GM12873 (cell line): Measurements from ENCODE around the gene CEP76.

Experiments used
- TF ChIP-seq, protein P1 (sequence below): IDR thresholded peaks from 2 replicates; pipeline ENCODE4 v1.5.1; 2012; ENCODE audit warnings: low read depth, mild to moderate bottlenecking, moderate library complexity, low read length, control low read depth; ENCODE audit not compliant: insufficient read depth; ENCODE audit errors: missing control alignments

Gene CEP76

DNA sequence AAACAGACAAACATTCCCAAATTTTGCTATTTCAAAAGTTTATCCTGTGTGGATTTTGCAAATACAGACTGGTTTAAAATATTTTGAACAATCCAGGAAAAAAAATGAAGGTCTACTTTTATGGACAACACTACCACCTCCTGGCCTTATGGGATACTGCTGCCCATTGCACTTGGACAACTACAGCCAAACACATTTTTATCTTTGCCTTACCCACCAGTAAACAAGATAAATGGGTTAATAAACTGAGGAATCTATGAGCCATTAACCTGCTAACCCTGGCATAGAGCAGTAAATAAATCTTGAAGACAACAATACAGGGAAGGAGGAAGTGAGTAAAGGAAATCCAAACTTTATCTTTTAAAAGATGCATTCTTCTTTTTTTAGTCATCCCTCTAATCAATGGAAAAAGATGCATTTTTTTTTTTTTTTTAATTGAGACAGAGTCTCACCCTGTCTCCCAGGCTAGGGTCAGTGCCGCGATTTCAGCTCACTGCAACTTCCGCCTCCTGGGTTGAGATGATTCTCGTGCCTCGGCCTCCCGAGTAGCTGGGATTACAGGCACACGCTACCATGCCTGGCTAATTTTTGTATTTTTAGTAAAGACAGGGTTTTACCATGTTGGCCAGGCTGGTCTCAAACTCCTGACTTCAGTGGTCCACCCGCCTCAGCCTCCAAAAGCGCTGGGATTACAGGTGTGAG, 42.5 kb downstream of the CEP76 start:
- TF ChIP-seq, protein P1, sequence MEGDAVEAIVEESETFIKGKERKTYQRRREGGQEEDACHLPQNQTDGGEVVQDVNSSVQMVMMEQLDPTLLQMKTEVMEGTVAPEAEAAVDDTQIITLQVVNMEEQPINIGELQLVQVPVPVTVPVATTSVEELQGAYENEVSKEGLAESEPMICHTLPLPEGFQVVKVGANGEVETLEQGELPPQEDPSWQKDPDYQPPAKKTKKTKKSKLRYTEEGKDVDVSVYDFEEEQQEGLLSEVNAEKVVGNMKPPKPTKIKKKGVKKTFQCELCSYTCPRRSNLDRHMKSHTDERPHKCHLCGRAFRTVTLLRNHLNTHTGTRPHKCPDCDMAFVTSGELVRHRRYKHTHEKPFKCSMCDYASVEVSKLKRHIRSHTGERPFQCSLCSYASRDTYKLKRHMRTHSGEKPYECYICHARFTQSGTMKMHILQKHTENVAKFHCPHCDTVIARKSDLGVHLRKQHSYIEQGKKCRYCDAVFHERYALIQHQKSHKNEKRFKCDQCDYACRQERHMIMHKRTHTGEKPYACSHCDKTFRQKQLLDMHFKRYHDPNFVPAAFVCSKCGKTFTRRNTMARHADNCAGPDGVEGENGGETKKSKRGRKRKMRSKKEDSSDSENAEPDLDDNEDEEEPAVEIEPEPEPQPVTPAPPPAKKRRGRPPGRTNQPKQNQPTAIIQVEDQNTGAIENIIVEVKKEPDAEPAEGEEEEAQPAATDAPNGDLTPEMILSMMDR: peak; percentile 77

DNA sequence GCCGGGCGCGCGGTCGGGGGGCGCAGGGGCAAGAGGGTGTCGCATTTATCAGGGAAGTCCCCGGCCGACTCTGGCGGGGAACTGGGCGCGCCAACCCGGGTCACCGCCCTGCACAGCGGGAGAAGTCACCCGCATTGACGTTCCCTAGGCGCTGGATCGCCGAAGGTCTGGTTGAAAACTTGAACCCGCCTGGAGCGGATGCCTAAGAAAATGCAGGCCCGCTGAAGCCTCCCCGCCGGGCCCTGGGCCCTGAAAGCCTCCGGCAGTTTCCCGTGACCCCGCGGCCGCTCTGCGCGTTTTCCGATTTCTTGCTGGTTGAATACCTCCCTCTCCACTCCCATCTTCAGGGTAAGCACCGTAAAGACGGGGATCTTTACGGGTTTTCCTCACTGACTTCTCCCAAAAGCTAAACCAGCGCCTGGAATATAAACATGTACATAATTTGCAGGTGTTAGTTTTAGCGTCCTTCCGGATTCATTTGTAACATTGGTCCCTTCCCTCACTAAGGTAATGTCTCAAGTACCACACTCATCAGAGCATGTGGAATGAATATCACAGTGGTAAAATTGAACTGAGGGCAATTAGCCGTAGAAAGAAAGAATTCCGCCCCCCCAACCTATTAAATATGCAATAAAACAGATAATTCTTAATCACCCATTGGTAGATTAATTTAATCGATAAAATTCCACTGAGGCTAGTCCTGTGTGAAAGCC, 43.9 kb downstream of the CEP76 start:
- TF ChIP-seq, protein P1: no peak

DNA sequence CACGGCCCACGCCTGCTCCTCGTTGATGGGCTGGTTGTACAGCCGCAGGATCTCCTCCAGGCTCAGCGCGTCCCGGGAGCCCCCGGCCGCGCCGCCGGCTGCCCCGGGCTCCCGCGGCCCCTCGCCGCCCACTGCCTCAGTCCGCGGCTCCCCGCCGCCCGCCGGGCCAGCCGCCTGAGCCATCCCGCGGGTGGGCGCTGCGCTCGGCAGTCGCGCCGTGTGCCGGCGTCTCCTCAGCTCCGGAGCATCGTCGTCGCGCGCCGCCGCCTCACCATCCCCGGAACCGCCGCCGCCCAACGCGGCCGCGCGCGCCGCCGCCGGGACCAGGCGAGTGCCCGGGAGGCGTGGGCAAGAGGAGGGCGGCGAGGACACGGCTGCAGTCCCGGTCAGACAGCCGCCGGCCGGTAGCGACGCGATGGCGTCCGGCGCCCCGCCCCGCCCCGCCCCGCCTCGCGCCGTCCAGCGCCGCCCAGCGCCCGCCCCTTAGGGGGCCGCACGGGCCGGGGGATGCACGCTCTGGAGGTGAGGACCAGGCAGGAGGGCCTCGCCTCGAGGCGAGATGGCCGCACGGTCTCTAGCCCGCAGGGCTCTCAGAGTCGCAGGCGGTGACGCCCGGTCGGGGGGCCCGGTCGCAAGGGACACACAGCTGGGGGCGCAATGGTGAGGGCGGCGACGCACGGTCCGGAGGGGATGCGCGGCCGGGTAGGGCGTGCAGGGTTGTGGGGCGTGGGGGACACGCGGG, 44.7 kb downstream of the CEP76 start, which contains the start of gene SPIRE1:
TSS of gene SPIRE1 (minus strand) at position 424 of the 742 bp plus-strand sequence. CDS start at position 183, 241 bp downstream.
- TF ChIP-seq, protein P1: no peak

DNA sequence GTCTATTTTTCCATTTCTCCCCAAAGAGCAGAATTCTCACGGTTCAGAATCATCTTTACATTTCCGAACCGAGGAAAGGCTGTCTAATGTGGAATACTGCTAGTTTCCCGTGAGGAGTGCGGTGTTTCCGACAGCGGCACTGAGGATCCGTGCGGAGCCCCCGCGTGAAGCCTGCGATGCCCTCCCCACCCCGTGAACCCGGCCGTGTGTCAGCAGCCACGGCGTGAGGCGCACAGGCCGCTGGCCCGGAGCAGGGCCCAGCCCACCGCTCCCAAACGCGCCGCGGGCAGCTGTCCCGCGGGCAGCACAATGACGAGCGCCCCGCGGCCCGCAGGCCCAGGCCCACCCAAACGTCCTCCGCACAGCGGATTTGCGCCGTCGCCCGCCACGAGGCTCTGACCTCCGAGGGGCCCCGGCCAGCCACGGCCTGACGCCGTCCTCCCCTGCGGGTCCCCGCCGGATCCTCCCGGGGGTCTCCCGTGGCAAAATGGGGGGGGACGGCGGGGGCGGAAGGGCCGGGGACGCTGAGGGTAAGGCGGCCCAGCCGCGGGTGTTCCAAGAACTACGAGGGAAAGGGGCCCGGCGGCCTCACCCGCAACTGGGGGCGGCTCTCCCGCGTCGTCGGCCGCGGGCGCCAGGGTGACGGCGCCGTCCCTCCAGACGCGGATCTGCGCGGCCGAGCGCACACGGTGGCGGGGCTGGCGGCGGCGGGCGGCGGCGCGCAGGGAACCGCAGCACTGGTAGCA, 45.4 kb downstream of the CEP76 start:
- TF ChIP-seq, protein P1: no peak

DNA sequence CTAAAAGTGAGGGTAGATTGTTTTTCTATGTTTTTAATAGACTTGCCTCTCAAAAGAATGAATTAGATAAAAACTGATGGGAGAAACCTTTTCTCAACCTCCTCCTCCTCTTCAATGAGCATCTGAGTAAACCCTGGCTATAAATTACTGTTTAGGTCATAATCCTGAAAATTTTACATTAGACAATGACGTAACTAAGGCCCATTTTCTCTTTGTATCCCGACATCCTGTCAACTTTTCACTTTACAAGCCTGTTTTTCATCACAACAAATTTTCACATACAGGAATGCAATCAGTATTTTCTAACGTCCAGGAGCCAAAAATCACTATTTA, 46.0 kb downstream of the CEP76 start:
- TF ChIP-seq, protein P1: no peak

DNA sequence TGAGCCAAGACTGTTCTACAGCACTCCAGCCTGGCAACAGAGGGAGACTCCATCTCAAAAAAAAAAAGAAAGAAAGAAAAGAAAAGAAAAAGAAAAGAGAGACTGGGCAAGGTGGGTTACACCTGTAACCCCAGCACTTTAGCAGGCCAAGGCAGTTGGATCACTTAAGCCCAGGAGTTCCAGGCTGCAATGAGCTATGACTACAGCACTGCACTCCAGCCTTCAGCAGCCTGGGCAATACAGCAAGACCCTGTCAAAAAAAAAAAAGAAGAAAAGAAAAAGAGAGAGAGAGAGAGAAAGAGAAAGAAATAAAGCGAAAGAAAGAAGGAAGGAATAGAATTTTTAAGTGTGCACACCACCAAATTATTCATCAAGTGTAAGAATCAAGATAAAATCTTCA, 47.6 kb downstream of the CEP76 start:
- TF ChIP-seq, protein P1: no peak
